Naive B cell (primary cell): ENCODE data around the gene DLGAP5. TPM values are rescaled to one million over a fixed set of nuclear protein-coding genes. Genes with fewer than 3 reads are reported as not detected.

Experiments used
- ATAC-seq, 2 donors: fragments of 150-1000 bp; cut with Tn5 transposase; 2 replicates each; pipeline ENCODE4 v1.10.0; 2021; ENCODE audit warnings: low read depth in 2 of 2, mild to moderate bottlenecking in 2 of 2, moderate library complexity in 2 of 2
- DNase-seq: peaks from one replicate; pipeline ENCODE4 v3.0.0; 2022
- H3K27ac Mint-ChIP-seq, 6 donors: one replicate each; pipeline ENCODE4 v1.8.0; 2020 to 2022; ENCODE audit warnings: mild to moderate bottlenecking in 6 of 6, mixed read lengths in 6 of 6, moderate library complexity in 5 of 6, inconsistent platforms in 2 of 6
- H3K27me3 Mint-ChIP-seq, 3 donors: one replicate each; pipeline ENCODE4 v1.8.0; 2021 to 2022; ENCODE audit warnings: mixed read lengths in 3 of 3, mild to moderate bottlenecking in 1 of 3
- H3K36me3 Mint-ChIP-seq, 2 donors: one replicate each; pipeline ENCODE4 v1.8.0; 2020 to 2022; ENCODE audit warnings: mixed read lengths in 2 of 2, inconsistent platforms in 1 of 2, mild to moderate bottlenecking in 1 of 2
- H3K4me1 Mint-ChIP-seq, 3 donors: one replicate each; pipeline ENCODE4 v1.8.0; 2020 to 2022; ENCODE audit warnings: mixed read lengths in 3 of 3, inconsistent platforms in 1 of 3, mild to moderate bottlenecking in 1 of 3, moderate library complexity in 1 of 3
- H3K4me3 Mint-ChIP-seq, 8 donors: one replicate each; pipeline ENCODE4 v1.8.0; 2020 to 2022; ENCODE audit warnings: mild to moderate bottlenecking in 8 of 8, mixed read lengths in 8 of 8, moderate library complexity in 8 of 8, inconsistent platforms in 2 of 8
- H3K9me3 Mint-ChIP-seq, 7 donors: one replicate each; pipeline ENCODE4 v1.8.0; 2020 to 2022; ENCODE audit warnings: mixed read lengths in 7 of 7, mild to moderate bottlenecking in 5 of 7, inconsistent platforms in 2 of 7, moderate library complexity in 1 of 7
- polyA plus RNA-seq, 6 donors: library from polyadenylated mRNA; unstranded; fragments of 300-500 nt; fragmentation: Illumina TruSeq; gene quantifications; one replicate each; pipeline ENCODE4 v1.2.3, GENCODE V29; 2021; ENCODE audit warnings: low read depth in 6 of 6

The DLGAP5 gene
- polyA plus RNA-seq, 6 donors from 2014 or later, result 0.13 TPM; not detected in 5

DNA sequence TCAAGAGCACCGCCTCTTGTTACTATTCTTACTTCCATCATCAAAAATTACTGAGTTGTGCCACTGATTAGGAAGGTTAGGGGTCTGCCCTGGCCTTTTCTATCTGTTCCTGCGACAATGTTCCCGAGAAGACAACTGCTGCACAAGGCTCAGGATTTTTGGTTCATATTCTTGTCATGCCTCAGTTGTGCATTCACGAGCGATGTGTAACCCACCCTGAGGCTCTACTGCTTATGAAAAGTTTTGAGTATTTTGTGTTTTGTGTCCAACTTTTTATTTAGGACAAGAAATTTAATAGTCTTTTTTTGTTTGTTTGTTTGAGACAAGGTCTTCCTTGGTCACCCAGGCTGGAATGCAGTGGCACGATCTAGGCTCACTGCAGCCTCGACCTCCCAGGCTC lies 85.4 kb downstream of the DLGAP5 start:
- Mint-ChIP-seq H3K4me3 (no peak overlapping the region), H3K36me3 (peaks cover 0 to 6% of the 10 kb centered on the region in 2 donors), H3K9me3 (peaks cover 0 to 5% (median 0%) of the 10 kb centered on the region in 7 donors), H3K4me1 (peaks cover 10 to 25% (median 14%) of the 10 kb centered on the region in 3 donors), H3K27ac (no peak overlapping the region), H3K27me3 (no peaks in the 10 kb centered on the region)
- DNase-seq (no peak), ATAC-seq (no peak)

DNA sequence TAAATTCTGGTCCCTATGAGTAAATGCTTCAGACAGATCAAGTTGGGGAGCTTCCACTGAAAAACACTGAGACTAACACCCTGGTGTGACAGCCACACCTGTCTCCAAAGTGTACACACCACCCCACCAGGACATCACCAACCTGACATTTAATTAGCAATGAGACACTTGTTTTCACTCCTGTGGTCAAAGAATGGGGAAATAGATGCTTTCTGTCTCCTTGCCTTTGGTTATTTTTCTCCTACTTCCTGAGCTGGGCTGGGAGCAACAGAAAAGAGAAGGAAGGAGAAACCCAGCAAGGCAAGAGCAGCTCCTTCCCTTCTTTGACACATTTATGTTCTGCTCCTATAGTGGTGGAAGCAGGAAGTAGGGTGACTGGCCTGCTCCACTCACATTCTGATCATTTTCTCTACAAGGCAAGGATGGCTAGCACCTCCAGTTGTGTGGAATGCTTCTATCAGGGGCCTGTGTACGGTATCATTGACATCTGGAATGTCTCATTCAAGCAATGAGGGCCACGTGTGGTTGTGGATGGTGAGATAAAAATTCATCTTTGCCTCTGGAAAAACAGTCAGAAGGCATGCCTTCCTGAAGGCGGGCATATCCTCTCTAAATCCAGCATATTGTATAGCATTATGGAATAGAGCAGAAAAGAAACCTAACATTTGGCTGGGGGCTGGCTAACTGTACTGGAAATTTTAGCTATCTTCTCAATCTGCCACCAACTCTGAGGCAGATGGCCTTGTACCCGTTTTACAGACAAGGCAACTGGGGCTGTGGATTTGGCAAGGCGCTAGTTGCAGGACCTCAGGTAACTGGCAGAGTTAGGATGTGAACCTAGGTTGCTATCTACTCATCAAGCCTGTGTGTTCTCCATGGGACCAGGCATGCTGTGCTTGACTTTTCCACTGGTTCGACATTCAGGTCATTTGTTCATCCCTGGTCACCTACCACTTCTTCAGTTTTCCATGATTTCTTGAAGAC lies 87.1 kb downstream of the DLGAP5 start:
- Mint-ChIP-seq H3K27me3 (no peaks in the 10 kb centered on the region), H3K36me3 (peaks cover 0 to 6% of the 10 kb centered on the region in 2 donors), H3K4me3 (no peak overlapping the region), H3K4me1 (peaks cover 14 to 25% (median 15%) of the 10 kb centered on the region in 3 donors), H3K9me3 (peaks cover 0 to 5% (median 0%) of the 10 kb centered on the region in 7 donors), H3K27ac (peak overlapping the region in 2 of 6 donors; percentile 11 to 77)
- ATAC-seq (no peak), DNase-seq (no peak)

DNA sequence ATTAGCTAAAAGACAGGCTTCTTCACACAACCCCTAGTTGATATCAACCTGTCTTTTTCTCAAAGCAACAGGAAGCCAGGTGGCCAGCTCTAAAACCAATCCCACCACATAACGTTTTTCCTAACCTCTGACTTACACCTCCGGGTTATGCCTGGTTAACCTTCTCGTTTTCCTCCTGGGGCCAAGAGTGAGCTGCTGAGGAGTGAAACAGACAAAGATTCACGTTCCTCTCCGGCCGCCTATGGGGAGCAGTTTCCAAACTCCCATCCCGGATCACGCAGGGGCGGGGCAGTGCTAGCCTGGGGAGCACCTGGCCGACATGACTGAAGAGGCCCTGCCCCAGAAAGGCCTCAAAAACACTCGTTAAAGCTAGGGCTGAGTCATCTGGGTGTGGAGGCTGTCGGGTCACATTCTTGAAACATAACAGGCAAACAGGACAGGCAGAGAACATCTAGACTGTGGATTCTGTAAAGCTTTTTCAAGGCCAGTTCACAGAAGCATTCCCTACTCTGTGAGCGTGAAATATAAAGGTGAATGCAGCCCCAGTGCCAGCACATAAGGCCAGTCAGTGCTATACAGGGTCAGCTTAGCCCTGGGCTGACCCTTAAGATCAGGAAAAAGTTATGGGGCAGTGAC lies 88.3 kb downstream of the DLGAP5 start:
- Mint-ChIP-seq H3K4me3 (peak overlapping the region in 1 of 8 donors; percentile 24), H3K4me1 (peaks cover 21 to 37% (median 22%) of the 10 kb centered on the region in 3 donors), H3K36me3 (peaks cover 0 to 6% of the 10 kb centered on the region in 2 donors), H3K27me3 (no peaks in the 10 kb centered on the region), H3K27ac (peak overlapping the region in 2 of 6 donors; percentile 16 to 49), H3K9me3 (peaks cover 0 to 5% (median 0%) of the 10 kb centered on the region in 7 donors)
- DNase-seq (no peak), ATAC-seq (no peak)

DNA sequence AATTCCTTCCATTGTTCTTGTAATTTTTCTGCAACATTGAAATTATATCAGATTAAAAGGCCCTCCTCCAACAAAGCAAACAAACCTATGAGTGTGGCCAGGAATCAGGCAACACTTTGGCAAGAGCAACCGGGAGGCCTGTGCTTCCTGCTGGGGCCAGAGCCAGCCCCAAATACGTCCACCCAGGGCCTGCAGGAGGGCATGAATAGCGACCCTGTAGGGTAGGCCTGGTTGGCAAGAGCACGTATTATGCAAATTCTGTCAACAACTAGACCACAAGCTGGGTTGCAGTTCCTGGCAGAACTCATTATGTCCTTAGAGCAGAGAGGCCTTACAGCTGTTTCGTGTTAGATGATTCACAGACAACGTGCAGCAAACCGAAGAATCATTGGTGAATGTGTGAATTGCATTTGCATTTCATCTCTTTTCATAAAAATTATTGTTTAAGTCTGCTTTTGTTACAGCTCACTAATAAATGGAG lies 89.2 kb downstream of the DLGAP5 start:
- H3K4me1 Mint-ChIP-seq, result peaks cover 21 to 46% (median 23%) of the 10 kb centered on the region in 3 donors
- peak; percentile 88 to 94 for ATAC-seq
- DNase-seq, result peak; percentile 40
- peak overlapping the region in 2 of 6 donors; percentile 49 to 86 for H3K27ac Mint-ChIP-seq
- no peaks in the 10 kb centered on the region for H3K27me3 Mint-ChIP-seq
- H3K4me3 Mint-ChIP-seq, result peak overlapping the region in 3 of 8 donors; percentile 12 to 32 (median 25)
- peaks cover 0 to 5% (median 0%) of the 10 kb centered on the region in 7 donors for H3K9me3 Mint-ChIP-seq
- peaks cover 0 to 6% of the 10 kb centered on the region in 2 donors for H3K36me3 Mint-ChIP-seq

DNA sequence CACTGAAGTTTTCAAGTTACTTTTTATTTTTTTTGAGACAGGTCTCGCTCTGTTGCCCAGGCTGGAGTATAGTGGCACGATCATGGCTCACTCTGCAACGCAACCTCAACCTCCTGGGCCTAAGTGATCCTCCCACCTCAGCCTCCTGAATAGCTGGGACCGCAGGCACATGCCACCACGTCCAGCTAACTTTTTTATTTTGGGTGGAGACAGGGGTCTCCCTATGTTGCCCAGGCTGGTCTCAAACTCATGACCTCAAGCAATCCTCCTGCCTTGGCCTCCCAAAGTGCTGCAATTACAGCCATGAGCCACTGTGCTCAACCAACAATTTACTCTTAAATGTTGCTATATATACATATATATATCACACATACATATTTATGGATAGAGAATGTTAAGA lies 89.7 kb downstream of the DLGAP5 start:
- H3K4me1 Mint-ChIP-seq, result peaks cover 21 to 48% (median 23%) of the 10 kb centered on the region in 3 donors
- no peaks in the 10 kb centered on the region for H3K27me3 Mint-ChIP-seq
- ATAC-seq, result no peak
- H3K9me3 Mint-ChIP-seq, result peaks cover 0 to 5% (median 0%) of the 10 kb centered on the region in 7 donors
- peak overlapping the region in 1 of 8 donors; percentile 12 for H3K4me3 Mint-ChIP-seq
- peak overlapping the region in 1 of 6 donors; percentile 53 for H3K27ac Mint-ChIP-seq
- H3K36me3 Mint-ChIP-seq, result peaks cover 0 to 6% of the 10 kb centered on the region in 2 donors
- no peak for DNase-seq

DNA sequence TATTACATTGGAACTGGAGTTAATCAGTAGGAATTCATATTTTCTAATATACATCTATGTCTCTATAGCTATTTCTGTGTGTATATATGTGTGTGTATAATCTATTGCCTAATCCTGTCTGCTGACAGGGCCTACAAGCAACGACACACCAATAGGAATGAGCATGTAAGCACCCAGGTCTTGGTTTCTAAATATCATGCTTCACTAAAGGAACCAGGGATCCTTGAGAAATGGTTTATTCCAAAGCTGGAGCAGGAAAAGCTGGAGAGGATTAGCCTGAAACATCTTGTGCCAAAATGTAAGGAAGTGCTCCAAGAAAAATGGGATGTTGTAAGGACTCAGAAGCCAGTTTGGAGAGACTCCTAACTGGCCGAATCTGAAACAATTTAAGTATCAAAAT lies 91.6 kb downstream of the DLGAP5 start:
- Mint-ChIP-seq H3K4me3 (no peak overlapping the region), H3K27me3 (no peaks in the 10 kb centered on the region), H3K36me3 (peaks cover 0 to 6% of the 10 kb centered on the region in 2 donors), H3K27ac (no peak overlapping the region), H3K4me1 (peaks cover 21 to 48% (median 23%) of the 10 kb centered on the region in 3 donors), H3K9me3 (peaks cover 0 to 5% (median 0%) of the 10 kb centered on the region in 7 donors)
- ATAC-seq (no peak), DNase-seq (no peak)

DNA sequence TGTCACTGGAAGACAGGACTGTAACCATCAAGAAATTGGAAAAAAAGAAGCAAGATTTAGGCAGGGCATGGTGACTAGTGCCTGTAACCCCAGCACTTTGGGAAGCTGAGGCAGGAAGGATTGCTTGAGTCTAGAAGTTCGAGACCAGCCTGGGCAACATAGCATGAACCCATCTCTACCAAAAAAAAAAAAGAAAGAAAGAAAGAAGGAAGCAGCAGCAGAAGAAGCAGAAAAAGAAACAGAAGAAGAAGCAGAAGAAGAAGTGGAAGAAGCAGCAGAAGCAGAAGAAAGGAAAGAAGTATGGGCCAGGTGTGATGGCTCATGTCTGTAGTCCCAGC lies 92.9 kb downstream of the DLGAP5 start:
- Mint-ChIP-seq H3K27me3 (no peaks in the 10 kb centered on the region), H3K9me3 (no peaks in the 10 kb centered on the region), H3K27ac (peak overlapping the region; percentile 3 to 97 (median 74)), H3K36me3 (no peaks in the 10 kb centered on the region), H3K4me3 (peak overlapping the region in 4 of 8 donors; percentile 4 to 67 (median 52)), H3K4me1 (peaks cover 17 to 39% (median 23%) of the 10 kb centered on the region in 3 donors)
- no peak for ATAC-seq
- DNase-seq, result no peak

Other genes starting within 250 kb of the DLGAP5 start
- 1 to 10 TPM in 5 of 6 donors, not detected in 1; 2.5 to 5.4 (median 3.1) TPM for gene WDHD1, start 164.5 kb downstream of the DLGAP5 start, polyA plus RNA-seq
- gene SOCS4, start 164.3 kb downstream of the DLGAP5 start, polyA plus RNA-seq, result 1 to 10 TPM; 1.1 to 7.0 (median 2.4) TPM
- gene MAPK1IP1L, start 139.9 kb downstream of the DLGAP5 start, polyA plus RNA-seq, result 100 to 1,000 TPM; 104 to 140 (median 117) TPM
- 1 to 10 TPM; 2.4 to 8.7 (median 4.8) TPM for gene LGALS3, start 62.3 kb downstream of the DLGAP5 start, polyA plus RNA-seq
- 10 to 100 TPM; 22.9 to 35.2 (median 26.9) TPM for gene FBXO34, start 79.8 kb upstream of the DLGAP5 start, polyA plus RNA-seq
- gene ATG14, start 220.2 kb upstream of the DLGAP5 start, polyA plus RNA-seq, result 1 to 10 TPM; 2.0 to 5.1 (median 4.4) TPM
- gene TBPL2, start 249.0 kb upstream of the DLGAP5 start, polyA plus RNA-seq, result not detected